Activated CD4-positive, alpha-beta T cell treated with anti-CD3 and anti-CD28 coated beads, Interleukin-10, Interleukin-2, amounts not matched to agents 100 ng/mL and 50 ng/mL, durations not matched to agents 16 hours and 8 hours (primary cell): ENCODE data around the gene LIPT2.
A peak's percentile ranks its signal among the peaks of the same experiment; 100 is the strongest.

Experiments used
- DNase-seq: peaks from one replicate; pipeline ENCODE4 v3.0.0-alpha.2; 2020

Gene LIPT2

DNA sequence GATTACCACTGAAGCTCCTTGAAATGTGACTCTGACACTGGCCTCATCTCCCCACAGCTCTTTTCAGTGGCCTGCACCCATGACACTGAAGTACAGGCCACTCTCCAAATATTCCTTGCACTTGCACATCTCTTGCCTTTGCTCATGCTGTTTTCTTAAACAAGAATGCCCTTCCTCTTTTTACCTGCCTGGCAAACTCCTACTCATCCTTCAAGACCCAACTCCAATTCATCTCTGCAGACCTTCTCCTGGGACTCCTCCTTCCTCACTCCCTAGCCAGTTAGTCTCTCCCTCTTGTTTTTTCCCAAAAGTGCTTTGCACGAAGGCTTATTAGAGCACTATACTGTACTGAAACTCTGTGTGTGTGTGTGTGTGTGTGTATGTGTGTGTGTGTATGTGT lies 28.8 kb downstream of the LIPT2 start:
- no peak for DNase-seq

DNA sequence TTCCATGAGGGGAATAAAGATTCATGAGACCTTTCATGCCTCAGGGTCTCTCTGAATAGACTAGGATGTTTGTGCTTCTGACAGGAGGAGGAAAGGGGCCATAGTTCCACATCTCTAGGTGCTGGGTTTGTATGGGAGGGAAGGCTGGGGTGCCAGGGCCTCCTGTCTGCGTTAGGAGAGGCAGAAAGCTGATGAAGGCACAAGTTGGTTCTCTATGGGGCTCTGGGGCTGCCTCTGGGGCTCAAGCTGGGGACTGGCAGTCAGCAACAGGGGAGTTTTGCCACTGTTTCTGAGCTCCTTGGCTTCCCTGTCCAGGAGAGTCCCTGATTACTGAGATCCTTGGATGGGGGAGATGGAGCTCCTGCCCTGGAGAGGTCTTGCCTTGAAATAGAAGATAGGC lies 30.3 kb downstream of the LIPT2 start:
- no peak for DNase-seq

DNA sequence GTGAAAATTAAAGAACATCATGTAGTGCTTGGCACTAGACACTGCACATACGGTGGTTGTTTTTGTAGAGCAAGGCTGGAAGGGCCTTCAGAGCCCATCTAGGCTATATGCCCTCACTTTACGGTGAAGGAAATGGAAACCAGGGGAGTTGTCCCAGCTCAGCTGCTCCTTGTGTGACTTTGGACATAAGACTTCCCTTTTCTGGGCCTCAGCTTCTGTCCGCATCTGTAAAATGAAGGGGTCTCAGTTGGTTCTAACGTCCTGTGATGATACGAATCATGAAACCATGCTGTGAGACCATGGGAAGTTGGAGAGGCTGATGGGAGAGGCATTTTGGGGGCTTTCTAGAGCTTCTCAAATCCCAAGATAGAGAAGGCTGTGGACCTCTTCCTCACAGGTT lies 30.9 kb downstream of the LIPT2 start:
- no peak for DNase-seq

DNA sequence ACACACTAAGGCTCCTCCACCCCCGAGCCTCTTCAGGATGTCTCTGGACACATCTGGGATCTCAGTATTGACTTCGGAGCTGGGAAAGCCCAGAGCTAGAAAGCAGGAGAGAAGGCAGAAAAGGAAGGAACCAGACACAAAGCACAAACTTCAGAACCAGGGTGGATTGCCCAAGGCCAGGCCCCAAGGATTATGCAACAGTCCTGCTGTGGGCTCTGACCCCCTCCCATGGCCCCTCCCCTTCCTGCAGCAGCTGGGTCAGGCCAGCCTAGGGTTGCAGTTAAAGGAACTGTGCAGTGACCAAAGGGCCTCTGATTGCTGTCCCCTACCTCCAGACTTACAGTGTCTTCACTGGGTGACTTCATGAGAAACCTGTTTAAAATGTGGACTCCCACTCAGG lies 31.5 kb downstream of the LIPT2 start:
- DNase-seq: no peak

DNA sequence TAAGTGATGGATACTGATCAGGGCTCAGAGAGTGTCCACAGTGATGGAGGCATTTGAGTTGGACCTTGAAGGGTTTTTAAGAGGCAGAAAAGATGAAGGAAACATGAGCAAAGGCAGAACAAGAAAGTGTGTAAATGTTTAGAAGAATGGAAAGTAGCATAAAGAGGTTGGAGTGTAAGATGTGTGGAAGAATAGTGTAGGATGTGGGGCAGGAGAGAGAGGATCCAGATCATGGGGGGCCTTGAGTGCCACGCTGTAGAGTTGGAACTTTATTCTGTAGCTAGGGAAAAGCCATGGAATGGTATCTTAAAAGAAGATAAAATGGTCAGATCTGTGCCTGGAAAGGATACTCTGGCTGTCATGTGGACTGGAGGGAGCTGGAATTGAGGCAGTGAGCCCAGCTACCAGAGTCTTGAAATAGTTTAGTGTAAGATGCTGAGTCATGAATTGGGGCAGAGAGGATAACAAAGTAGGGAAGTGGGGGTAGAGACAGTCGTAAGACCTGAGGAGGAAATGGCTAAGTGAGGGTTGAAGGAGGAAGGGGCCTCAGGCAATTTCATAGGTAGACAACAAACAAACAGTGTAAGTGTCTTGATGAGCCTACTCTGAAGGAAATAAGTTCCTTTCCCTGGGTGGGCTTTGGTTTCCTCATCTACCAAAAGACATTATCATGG lies 32.9 kb downstream of the LIPT2 start:
- DNase-seq: no peak

DNA sequence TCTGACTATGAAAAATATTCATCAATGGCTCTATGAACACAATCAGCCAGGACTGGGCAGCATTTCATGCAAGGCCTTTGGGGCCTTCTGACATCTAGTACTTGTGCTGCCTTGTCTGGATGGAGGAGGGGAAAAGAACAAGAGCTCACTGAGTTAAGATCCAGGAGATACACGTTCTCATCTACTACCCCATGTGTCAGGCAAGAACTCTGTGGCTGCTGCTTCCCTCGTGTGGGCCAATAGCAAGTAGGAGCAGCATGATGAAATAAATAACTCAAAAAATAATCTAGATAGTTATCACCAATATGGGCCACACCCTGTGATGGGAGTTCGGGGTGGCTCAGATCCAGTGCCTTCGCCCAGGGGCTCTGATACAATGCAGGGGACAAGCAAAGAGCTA lies 33.5 kb downstream of the LIPT2 start:
- DNase-seq: no peak

DNA sequence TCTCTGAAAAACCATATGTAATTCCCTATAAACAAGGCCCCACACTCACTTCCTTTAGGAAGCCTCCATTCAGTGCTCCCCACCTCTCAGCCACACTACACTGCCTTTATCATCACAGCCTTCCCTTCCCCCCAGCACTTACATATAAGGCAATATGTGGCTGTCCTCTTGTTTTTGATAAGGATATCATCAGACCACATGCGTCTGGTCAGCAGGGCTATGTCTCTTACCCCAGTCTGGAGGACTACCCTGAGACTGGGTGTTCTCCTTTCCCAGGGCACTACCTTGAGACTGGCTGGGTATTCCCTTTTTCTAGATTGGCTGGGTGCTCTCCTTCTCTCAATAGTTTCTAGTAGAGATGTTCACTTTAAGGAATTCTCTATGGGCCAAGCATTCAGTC lies 33.9 kb downstream of the LIPT2 start:
- DNase-seq: no peak

DNA sequence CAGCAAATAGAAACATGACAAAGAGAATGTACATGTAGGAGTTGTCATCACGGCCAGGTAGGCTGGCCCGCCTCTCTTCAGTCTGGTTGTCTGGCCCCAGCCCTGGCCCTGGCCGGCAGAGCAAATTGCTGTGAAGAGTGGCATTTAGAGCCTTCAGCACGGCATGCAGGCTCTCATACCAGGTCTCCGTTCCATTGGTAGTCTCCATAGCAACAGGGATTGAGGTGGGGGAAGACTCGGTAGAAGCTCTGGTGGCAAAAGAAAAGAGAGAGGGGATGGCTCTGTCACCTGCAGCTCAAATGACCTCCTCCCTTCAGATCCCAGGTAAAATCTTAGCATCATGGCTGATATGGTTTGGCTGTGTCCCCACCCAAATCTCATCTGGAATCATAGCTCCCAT lies 36.2 kb downstream of the LIPT2 start:
- DNase-seq: no peak

DNA sequence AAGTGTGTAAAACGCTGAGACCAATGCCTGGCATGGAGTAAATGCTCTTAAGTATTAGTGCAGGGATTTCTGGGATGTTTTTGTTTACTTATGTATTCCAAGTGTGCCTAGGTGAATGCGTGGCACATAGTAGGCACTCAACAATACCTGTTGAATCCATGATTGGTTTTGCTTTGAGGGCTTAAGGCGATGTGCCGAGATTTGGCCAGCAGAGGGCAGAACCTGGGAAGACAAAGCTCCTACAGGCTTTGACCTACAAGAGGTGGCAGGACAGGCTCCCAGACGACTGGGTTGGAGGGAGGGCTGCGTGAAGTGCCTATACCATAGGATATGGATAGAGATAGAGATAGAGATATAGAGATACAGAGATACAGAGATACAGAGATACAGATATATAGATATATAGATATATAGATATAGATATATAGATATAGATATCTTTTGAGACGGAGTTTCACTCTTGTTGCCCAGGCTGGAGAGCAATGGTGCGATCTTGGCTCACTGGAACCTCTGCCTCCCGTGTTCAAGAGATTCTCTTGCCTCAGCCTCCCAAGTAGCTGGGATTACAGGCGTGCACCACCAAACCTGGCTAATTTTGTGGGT lies 40.0 kb downstream of the LIPT2 start:
- DNase-seq: peak; percentile 64

DNA sequence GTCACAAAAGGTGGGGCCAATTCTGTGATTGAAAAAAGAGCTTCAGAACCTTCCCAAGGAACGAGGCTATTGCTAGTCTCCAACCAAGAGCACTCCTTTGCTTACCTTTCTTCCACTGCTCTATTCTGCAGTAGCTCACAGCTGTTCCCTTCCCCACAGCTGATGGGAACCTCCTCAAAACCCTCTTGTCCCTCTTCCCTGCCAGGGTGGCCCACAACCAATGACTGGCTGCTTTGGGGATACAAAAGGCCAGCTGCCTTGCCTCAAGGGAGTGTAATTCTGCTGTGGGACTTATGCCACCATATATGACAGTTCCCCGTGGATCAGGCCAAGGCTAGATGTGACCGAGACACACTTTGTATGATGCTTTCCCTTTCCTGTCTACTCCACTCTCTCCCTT lies 41.2 kb downstream of the LIPT2 start:
- no peak for DNase-seq

DNA sequence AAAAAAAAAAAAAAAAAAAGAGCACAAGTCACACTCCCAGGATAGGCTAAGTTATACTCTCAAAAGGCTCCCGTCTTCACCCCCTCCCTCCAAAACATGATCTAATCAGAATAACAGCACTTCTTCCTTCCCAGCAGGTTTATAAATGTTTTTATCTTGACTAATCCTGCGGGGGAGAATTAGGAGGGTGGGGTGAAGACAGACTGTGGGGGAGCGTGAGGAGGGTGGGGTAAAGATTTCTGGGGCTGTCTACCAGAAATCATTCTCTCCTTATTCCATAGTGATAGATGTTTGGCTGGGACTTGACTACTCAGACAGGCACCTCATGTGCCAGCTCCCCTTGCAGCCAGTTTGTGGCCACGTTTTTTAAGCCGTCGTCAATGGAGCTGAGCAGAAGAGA lies 43.2 kb downstream of the LIPT2 start:
- no peak for DNase-seq

DNA sequence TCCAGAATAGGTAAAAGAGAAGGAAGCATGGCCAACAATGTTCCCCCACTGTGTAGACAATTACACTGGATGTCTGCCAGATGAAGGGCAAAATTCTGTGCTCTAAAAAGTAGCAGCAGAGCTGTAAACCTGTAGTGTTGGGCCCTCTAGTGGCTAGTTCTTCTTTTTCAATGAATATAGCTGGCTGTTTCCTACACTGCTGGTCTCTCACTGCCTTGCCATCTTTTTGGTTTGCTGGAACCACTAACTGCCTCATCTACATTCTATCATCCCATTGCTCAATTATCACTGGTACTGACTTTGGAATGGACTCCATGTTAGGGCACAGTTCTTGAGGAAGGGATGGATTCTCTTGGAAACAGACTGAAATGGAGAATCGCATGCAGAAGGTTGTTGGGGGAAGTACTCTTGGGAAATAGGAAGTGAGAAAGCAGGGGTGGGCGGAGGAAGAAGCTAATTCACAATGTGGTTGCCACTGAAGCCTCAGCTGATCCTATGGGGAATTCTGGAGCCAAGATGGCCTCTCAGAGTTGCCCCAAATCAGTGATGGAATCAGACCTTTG lies 44.1 kb downstream of the LIPT2 start:
- DNase-seq: peak; percentile 70

DNA sequence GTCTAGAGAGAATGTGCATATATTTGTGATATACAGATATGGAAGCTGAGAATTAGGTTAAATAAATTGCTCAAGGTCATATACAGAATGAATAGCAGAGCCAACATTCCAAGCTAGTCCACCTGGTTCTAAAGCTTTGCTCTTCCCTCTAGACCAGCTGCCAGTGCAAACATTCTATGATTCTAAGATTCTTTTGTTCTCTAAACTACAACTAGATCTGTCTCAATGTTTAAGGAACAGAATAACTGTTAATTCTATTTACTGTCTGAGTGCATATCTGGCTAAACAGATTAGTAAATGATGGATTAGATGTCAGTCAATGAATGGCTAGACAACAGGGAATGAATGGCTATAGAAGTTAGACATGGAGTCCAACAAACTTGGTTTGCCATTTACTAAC lies 45.8 kb downstream of the LIPT2 start:
- no peak for DNase-seq

DNA sequence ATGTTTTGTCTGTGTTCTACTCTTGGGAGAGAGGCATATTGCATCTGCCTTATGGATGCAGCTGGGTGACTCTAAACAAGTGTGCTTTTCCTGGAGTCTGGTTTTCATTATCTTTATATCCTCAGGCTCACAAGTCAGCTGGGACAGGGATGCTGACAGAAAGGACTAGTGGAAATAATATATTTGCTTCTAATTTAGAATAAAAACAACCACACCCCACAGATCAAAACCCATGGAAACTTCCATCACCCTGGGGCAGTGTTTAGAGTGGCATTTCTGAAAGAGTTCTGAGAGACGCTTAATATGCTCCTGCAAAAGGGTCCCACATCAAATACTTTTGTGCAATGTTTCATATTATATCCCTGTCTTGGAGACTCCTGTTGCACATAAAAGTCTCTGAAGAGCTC lies 47.0 kb downstream of the LIPT2 start:
- no peak for DNase-seq

DNA sequence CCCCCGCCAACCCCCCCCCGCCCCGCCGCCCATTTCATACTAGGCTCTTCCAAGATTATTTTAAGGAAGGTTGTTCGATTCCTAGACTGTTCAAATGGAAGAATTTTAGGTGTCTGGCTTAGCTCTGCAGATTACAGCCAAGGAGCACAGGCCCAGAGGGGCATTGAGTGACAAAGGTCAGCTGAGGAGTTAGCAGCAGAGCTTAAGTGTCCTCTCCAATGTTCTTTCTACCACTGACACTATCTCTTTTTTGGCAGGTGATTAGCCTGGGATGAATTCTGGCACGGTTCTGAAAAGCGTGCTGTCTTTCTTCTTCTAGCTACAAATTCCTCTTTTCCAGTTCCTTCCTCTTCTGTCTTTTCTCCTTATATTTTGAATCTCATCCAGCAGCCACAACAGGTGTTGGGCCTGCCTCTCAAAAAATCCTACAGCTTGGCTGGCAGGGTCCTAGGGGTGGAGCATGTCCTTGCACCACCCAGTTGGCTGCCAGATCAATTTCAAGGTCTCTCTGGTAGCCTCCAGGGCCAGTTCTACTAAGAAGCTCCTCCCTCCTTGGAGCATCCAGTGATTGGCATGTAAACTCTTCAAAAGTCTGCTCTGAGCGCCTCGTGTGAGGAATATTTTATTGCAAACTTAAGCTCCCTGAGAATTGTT lies 49.2 kb downstream of the LIPT2 start:
- no peak for DNase-seq

DNA sequence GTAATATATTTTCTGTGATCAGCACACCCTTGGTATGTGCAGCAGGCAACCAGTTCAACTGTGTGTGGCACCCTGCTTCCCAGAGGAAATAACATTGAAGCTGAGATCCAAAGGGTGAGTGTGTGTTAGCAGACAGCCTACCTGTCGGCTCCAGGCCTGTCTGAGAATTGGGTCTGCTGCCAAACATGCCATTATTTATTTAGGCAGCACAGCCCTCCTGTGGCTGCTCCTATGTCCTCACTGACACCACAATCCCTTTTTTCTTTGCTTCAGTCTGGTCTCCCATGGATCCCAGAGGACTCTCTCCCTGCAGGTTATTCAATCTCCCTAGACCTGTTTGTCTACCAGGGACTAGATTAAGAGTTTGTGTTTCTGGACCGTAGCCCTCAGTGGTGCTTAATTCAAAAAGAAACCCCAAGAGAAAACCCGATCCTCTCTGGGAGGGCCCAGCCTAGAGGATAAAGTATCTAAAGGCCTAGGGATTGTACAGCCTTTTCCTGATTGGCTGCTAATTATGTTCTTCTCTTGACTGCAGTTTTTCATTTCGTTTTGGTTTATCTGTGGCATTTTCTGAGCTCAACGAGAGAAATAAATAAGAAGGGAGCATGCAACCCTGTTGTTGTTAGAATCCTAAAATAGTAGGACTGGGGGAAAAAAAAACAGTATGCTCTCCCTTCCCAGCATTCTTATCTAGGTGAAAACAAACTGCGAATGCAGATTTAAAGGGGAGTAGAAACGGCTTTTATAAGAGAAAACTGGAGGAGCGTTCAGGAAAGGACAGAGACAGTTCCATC lies 50.3 kb downstream of the LIPT2 start:
- DNase-seq: no peak

DNA sequence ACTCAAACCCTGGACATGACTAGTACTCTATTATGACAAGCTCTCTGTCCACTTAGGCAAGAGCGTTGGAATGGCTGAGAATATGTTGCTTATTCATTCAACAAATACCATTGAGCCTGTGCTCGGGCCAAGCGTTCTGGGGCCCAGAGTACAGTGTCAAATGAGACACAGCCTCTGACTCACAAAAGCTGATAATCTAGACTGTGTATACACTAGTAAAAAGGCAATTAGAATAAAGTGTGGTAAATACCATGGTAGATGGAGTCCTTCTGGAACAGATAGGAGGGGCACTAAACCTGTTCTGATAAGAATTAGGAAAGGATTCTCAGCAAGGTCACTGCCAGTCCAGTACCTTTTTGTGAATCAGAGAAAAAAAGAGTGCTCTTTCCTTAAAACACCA lies 50.9 kb downstream of the LIPT2 start:
- DNase-seq: no peak
